Measurements from ENCODE around the gene LMX1A. TPM values are rescaled to one million over a fixed set of nuclear protein-coding genes. Genes with fewer than 3 reads are reported as not detected.

Gene LMX1A
- total and polyA plus RNA-seq, 2 experiments from 2014 or later: not detected

DNA sequence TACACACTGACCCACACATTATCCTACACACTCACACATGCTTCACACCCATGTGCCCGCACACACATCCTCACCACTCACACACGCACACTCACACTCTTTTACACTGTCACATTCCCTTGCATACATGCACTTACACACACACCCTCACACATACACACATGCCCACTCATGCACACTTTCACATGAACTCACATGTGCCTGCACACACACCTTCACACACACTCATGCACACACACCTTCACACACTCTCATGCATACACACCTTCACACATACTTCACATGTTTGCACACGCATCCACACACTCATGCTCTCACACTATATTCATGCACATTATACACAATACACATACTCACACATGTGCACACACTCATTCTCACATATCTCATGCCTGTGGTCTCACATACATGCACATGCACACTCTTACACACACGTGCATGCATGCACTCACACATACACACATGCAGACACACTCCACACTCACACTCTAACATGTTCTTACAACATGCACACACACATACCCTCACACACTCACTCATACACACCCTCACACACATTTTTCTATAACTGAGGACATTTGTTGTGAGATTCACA is 46.1 kb upstream of the LMX1A start:
- no peaks in the 10 kb centered on the region for H3K36me3 ChIP-seq (ENCODE audit: insufficient read depth)
- H4K20me1 ChIP-seq (replicated peaks; ENCODE audit: insufficient read depth): no peaks in the 10 kb centered on the region
- H3K27ac ChIP-seq (ENCODE audit: low read depth): no peak overlapping the region
- H3K4me3 ChIP-seq: no peak overlapping the region
- Mint-ChIP-seq H3K4me3 (no peak overlapping the region), H3K4me1 (peaks cover 6% of the 10 kb centered on the region; the same call in 2 of the 3 replicates), H3K9me3 (no peaks in the 10 kb centered on the region), H3K27me3 (ENCODE audit: insufficient read depth, low read depth, poor library complexity) (peaks cover 3% of the 10 kb centered on the region), H3K36me3 (ENCODE audit: low read depth) (no peaks in the 10 kb centered on the region), H3K27ac (no peak overlapping the region)
- TF ChIP-seq JUNB (IDR thresholded peaks at IDR 0.05; ENCODE audit: unreplicated experiment) (no peak), ZNF331 (CRISPR knock-in tag; IDR thresholded peaks at IDR 0.05; ENCODE audit: low read depth) (no peak), EZH2 (IDR thresholded peaks at IDR 0.05; ENCODE audit: low read depth, unreplicated experiment) (no peak), ZNF114 (CRISPR knock-in tag; IDR thresholded peaks at IDR 0.05) (no peak), POLR2AphosphoS5 (IDR thresholded peaks at IDR 0.05; ENCODE audit: low read depth) (no peak), CREB1 (CRISPR knock-in tag; IDR thresholded peaks at IDR 0.05; ENCODE audit: low read depth) (no peak), NANOG (IDR thresholded peaks at IDR 0.05; ENCODE audit: borderline replicate concordance) (no peak)
- TF ChIP-seq, protein P1, sequence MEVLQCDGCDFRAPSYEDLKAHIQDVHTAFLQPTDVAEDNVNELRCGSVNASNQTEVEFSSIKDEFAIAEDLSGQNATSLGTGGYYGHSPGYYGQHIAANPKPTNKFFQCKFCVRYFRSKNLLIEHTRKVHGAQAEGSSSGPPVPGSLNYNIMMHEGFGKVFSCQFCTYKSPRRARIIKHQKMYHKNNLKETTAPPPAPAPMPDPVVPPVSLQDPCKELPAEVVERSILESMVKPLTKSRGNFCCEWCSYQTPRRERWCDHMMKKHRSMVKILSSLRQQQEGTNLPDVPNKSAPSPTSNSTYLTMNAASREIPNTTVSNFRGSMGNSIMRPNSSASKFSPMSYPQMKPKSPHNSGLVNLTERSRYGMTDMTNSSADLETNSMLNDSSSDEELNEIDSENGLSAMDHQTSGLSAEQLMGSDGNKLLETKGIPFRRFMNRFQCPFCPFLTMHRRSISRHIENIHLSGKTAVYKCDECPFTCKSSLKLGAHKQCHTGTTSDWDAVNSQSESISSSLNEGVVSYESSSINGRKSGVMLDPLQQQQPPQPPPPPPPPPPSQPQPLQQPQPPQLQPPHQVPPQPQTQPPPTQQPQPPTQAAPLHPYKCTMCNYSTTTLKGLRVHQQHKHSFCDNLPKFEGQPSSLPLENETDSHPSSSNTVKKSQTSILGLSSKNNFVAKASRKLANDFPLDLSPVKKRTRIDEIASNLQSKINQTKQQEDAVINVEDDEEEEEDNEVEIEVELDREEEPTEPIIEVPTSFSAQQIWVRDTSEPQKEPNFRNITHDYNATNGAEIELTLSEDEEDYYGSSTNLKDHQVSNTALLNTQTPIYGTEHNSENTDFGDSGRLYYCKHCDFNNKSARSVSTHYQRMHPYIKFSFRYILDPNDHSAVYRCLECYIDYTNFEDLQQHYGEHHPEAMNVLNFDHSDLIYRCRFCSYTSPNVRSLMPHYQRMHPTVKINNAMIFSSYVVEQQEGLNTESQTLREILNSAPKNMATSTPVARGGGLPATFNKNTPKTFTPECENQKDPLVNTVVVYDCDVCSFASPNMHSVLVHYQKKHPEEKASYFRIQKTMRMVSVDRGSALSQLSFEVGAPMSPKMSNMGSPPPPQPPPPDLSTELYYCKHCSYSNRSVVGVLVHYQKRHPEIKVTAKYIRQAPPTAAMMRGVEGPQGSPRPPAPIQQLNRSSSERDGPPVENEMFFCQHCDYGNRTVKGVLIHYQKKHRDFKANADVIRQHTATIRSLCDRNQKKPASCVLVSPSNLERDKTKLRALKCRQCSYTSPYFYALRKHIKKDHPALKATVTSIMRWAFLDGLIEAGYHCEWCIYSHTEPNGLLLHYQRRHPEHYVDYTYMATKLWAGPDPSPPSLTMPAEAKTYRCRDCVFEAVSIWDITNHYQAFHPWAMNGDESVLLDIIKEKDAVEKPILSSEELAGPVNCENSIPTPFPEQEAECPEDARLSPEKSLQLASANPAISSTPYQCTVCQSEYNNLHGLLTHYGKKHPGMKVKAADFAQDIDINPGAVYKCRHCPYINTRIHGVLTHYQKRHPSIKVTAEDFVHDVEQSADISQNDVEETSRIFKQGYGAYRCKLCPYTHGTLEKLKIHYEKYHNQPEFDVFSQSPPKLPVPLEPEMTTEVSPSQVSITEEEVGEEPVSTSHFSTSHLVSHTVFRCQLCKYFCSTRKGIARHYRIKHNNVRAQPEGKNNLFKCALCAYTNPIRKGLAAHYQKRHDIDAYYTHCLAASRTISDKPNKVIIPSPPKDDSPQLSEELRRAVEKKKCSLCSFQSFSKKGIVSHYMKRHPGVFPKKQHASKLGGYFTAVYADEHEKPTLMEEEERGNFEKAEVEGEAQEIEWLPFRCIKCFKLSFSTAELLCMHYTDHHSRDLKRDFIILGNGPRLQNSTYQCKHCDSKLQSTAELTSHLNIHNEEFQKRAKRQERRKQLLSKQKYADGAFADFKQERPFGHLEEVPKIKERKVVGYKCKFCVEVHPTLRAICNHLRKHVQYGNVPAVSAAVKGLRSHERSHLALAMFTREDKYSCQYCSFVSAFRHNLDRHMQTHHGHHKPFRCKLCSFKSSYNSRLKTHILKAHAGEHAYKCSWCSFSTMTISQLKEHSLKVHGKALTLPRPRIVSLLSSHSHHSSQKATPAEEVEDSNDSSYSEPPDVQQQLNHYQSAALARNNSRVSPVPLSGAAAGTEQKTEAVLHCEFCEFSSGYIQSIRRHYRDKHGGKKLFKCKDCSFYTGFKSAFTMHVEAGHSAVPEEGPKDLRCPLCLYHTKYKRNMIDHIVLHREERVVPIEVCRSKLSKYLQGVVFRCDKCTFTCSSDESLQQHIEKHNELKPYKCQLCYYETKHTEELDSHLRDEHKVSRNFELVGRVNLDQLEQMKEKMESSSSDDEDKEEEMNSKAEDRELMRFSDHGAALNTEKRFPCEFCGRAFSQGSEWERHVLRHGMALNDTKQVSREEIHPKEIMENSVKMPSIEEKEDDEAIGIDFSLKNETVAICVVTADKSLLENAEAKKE (CRISPR knock-in tag; IDR thresholded peaks at IDR 0.05): no peak
- TF ChIP-seq, protein P2, sequence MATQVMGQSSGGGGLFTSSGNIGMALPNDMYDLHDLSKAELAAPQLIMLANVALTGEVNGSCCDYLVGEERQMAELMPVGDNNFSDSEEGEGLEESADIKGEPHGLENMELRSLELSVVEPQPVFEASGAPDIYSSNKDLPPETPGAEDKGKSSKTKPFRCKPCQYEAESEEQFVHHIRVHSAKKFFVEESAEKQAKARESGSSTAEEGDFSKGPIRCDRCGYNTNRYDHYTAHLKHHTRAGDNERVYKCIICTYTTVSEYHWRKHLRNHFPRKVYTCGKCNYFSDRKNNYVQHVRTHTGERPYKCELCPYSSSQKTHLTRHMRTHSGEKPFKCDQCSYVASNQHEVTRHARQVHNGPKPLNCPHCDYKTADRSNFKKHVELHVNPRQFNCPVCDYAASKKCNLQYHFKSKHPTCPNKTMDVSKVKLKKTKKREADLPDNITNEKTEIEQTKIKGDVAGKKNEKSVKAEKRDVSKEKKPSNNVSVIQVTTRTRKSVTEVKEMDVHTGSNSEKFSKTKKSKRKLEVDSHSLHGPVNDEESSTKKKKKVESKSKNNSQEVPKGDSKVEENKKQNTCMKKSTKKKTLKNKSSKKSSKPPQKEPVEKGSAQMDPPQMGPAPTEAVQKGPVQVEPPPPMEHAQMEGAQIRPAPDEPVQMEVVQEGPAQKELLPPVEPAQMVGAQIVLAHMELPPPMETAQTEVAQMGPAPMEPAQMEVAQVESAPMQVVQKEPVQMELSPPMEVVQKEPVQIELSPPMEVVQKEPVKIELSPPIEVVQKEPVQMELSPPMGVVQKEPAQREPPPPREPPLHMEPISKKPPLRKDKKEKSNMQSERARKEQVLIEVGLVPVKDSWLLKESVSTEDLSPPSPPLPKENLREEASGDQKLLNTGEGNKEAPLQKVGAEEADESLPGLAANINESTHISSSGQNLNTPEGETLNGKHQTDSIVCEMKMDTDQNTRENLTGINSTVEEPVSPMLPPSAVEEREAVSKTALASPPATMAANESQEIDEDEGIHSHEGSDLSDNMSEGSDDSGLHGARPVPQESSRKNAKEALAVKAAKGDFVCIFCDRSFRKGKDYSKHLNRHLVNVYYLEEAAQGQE (IDR thresholded peaks at IDR 0.05; ENCODE audit: unreplicated experiment): no peak
- TF ChIP-seq, protein P3, sequence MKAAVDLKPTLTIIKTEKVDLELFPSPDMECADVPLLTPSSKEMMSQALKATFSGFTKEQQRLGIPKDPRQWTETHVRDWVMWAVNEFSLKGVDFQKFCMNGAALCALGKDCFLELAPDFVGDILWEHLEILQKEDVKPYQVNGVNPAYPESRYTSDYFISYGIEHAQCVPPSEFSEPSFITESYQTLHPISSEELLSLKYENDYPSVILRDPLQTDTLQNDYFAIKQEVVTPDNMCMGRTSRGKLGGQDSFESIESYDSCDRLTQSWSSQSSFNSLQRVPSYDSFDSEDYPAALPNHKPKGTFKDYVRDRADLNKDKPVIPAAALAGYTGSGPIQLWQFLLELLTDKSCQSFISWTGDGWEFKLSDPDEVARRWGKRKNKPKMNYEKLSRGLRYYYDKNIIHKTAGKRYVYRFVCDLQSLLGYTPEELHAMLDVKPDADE (IDR thresholded peaks at IDR 0.05): no peak
- H3F3A ChIP-seq (replicated peaks; ENCODE audit: low read depth): no peaks in the 10 kb centered on the region
- H3K4me2 ChIP-seq: no peak overlapping the region
- no peaks in the 10 kb centered on the region for H3K79me2 ChIP-seq (replicated peaks; ENCODE audit: insufficient read depth)
- no peak overlapping the region for H2AFZ ChIP-seq
- DNase-seq (ENCODE audit: low spot score) (no peak), ATAC-seq (no peak)
- H3K27me3 ChIP-seq (ENCODE audit: insufficient read depth): no peaks in the 10 kb centered on the region
- H3K4me1 ChIP-seq (ENCODE audit: insufficient read depth): no peaks in the 10 kb centered on the region
- H3K9me2 ChIP-seq (ENCODE audit: insufficient read depth): no peaks in the 10 kb centered on the region

Measured in GM23338 (cell line).